ENCODE results near the gene CAMK1D.

- TF ChIP-seq CTCF (IDR thresholded peaks at IDR 0.05 in 4 of 5, conservative IDR thresholded peaks at IDR 0.05 in 1 of 5) (no peak), POLR2A (IDR thresholded peaks at IDR 0.05) (no peak)
These were observed 11.1 kb downstream of the CAMK1D start for GRCh38 chr10:12360461-12360860.

All from gastrocnemius medialis (tissue), 4 donors.